ENCODE results near the gene SHKBP1. TPM values are rescaled to one million over a fixed set of nuclear protein-coding genes. Genes with fewer than 3 reads are reported as not detected.

Gene SHKBP1
- total and polyA plus RNA-seq, 9 of the 15 experiments (the other 6 are each of a cell fraction or from before 2014, with no cell fraction given) = 1.2 to 58.1 (median 22.3) TPM

DNA sequence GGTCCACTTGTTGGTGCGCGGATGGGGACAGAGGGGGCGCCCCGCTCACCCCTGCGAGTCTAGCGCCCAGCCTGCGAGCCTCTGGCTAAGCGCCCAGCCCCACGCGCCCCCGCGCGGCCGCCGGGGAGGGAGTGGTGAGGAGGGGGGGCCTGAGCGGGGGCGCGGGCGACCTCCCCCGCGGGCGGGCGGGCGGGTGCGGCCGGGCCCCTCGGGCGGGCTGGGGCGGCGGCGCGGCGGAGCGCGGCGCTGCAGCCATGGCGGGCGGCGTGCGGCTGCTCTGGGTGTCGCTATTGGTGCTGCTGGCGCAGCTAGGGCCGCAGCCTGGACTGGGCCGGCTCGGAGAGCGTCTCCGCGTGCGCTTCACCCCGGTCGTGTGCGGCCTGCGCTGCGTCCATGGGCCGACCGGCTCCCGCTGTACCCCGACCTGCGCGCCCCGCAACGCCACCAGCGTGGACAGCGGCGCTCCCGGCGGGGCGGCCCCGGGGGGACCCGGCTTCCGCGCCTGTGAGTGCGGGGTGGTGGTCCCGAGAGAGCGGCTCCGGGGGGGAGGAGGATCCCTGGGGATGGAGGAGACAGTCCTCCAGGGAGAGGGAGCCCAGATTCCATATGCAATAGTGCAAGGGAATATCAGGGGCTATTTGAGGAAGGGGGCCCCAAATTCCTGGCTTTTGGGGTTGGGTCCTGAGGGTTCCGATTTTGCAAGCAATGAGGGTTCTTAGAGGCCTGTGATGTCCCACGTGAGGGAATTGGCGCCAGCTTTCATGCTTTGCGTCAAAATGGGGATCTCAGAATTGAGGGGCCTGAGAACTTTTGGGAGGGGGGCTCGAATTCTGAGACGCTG lies 24.7 kb downstream of the SHKBP1 start, which contains the start of gene LTBP4 (continued):
- TF ChIP-seq TEAD4 (IDR thresholded peaks at IDR 0.05; ENCODE audit: low read length) = no peak
- no peak for TF ChIP-seq TEAD4 (CRISPR knock-in tag; IDR thresholded peaks at IDR 0.05; ENCODE audit: borderline replicate concordance)
- TF ChIP-seq, protein P1, sequence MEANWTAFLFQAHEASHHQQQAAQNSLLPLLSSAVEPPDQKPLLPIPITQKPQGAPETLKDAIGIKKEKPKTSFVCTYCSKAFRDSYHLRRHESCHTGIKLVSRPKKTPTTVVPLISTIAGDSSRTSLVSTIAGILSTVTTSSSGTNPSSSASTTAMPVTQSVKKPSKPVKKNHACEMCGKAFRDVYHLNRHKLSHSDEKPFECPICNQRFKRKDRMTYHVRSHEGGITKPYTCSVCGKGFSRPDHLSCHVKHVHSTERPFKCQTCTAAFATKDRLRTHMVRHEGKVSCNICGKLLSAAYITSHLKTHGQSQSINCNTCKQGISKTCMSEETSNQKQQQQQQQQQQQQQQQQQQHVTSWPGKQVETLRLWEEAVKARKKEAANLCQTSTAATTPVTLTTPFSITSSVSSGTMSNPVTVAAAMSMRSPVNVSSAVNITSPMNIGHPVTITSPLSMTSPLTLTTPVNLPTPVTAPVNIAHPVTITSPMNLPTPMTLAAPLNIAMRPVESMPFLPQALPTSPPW (CRISPR knock-in tag; IDR thresholded peaks at IDR 0.05) = peak; percentile 99
- TF ChIP-seq, protein P2, sequence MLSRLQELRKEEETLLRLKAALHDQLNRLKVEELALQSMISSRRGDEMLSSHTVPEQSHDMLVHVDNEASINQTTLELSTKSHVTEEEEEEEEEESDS (CRISPR knock-in tag; IDR thresholded peaks at IDR 0.05) = no peak
- TF ChIP-seq, protein P3, sequence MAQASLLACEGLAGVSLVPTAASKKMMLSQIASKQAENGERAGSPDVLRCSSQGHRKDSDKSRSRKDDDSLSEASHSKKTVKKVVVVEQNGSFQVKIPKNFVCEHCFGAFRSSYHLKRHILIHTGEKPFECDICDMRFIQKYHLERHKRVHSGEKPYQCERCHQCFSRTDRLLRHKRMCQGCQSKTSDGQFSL (CRISPR knock-in tag; IDR thresholded peaks at IDR 0.05) = no peak; the same call in 1 of the 2 replicates
- TF ChIP-seq, protein P3 (tag; IDR thresholded peaks at IDR 0.05) = peak in 1 of 2 experiments; percentile 75; a peak in 2 of 4 replicates
- TF ChIP-seq, protein P4, sequence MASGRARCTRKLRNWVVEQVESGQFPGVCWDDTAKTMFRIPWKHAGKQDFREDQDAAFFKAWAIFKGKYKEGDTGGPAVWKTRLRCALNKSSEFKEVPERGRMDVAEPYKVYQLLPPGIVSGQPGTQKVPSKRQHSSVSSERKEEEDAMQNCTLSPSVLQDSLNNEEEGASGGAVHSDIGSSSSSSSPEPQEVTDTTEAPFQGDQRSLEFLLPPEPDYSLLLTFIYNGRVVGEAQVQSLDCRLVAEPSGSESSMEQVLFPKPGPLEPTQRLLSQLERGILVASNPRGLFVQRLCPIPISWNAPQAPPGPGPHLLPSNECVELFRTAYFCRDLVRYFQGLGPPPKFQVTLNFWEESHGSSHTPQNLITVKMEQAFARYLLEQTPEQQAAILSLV (tag; IDR thresholded peaks at IDR 0.05) = no peak
- no peak for TF ChIP-seq SMARCA4 (IDR thresholded peaks at IDR 0.05)
- peak; percentile 77 for TF ChIP-seq EGR1 (conservative IDR thresholded peaks at IDR 0.05)
- TF ChIP-seq ZNF778 (CRISPR knock-in tag; IDR thresholded peaks at IDR 0.05) = no peak
- TF ChIP-seq POLR2G (IDR thresholded peaks at IDR 0.05; ENCODE audit: low read depth, low read length) = peak; percentile 84
- TF ChIP-seq RBBP5 (IDR thresholded peaks at IDR 0.05; ENCODE audit: borderline replicate concordance, insufficient read depth, low read length, poor library complexity, severe bottlenecking) = peak; percentile 51
- TF ChIP-seq, protein P5, sequence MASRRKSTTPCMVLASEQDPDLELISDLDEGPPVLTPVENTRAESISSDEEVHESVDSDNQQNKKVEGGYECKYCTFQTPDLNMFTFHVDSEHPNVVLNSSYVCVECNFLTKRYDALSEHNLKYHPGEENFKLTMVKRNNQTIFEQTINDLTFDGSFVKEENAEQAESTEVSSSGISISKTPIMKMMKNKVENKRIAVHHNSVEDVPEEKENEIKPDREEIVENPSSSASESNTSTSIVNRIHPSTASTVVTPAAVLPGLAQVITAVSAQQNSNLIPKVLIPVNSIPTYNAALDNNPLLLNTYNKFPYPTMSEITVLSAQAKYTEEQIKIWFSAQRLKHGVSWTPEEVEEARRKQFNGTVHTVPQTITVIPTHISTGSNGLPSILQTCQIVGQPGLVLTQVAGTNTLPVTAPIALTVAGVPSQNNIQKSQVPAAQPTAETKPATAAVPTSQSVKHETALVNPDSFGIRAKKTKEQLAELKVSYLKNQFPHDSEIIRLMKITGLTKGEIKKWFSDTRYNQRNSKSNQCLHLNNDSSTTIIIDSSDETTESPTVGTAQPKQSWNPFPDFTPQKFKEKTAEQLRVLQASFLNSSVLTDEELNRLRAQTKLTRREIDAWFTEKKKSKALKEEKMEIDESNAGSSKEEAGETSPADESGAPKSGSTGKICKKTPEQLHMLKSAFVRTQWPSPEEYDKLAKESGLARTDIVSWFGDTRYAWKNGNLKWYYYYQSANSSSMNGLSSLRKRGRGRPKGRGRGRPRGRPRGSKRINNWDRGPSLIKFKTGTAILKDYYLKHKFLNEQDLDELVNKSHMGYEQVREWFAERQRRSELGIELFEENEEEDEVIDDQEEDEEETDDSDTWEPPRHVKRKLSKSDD (conservative IDR thresholded peaks at IDR 0.05; ENCODE audit: low read length) = no peak
- TF ChIP-seq NONO (IDR thresholded peaks at IDR 0.05; ENCODE audit: low read depth in 2 of 2, low read length in 1 of 2) = 0 out of 4 replicates have a peak, but pooled peaks of 1 of the 2 experiments have one; percentile 48
- no peak for TF ChIP-seq ASH1L (IDR thresholded peaks at IDR 0.05; ENCODE audit: borderline replicate concordance, low read depth, partially characterized antibody)
- TF ChIP-seq, protein P6, sequence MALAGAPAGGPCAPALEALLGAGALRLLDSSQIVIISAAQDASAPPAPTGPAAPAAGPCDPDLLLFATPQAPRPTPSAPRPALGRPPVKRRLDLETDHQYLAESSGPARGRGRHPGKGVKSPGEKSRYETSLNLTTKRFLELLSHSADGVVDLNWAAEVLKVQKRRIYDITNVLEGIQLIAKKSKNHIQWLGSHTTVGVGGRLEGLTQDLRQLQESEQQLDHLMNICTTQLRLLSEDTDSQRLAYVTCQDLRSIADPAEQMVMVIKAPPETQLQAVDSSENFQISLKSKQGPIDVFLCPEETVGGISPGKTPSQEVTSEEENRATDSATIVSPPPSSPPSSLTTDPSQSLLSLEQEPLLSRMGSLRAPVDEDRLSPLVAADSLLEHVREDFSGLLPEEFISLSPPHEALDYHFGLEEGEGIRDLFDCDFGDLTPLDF (CRISPR knock-in tag; IDR thresholded peaks at IDR 0.05) = 0 out of 2 replicates have a peak, but pooled peaks have one; percentile 34
- TF ChIP-seq U2AF1 (optimal IDR thresholded peaks at IDR 0.05; ENCODE audit: low read depth, low read length) = peak; percentile 16

Data from K562 (cell line).